HEK293 (cell line): ENCODE results near the gene TBC1D20.

Experiments
- BCL11B ChIP-seq: fragments of 450-650 bp; formaldehyde crosslinking; IDR thresholded peaks from 2 replicates; pipeline ENCODE4 v1.5.1; 2016; ENCODE audit warnings: low read depth, missing biosample characterization, missing genetic modification characterization
- HOXD13 ChIP-seq: sonication (generic); formaldehyde crosslinking; IDR thresholded peaks from 2 replicates; pipeline ENCODE4 v1.8.0; 2022; ENCODE audit warnings: missing genetic modification reagents, borderline replicate concordance
- WT1 ChIP-seq: fragments of 450-650 bp; formaldehyde crosslinking; IDR thresholded peaks from 2 replicates; pipeline ENCODE4 v1.5.1; 2016; ENCODE audit warnings: missing biosample characterization, missing genetic modification characterization
- ZBTB7A ChIP-seq: fragments of 450-650 bp; formaldehyde crosslinking; IDR thresholded peaks from 2 replicates; pipeline ENCODE4 v1.5.1; 2016; ENCODE audit warnings: low read depth, missing biosample characterization, missing genetic modification characterization
- ZNF138 ChIP-seq: fragments of 450-650 bp; formaldehyde crosslinking; IDR thresholded peaks from 2 replicates; pipeline ENCODE4 v1.5.1; 2016; ENCODE audit warnings: missing biosample characterization, missing genetic modification characterization, borderline replicate concordance
- ZNF843 ChIP-seq: fragments of 450-650 bp; formaldehyde crosslinking; IDR thresholded peaks from 2 replicates; pipeline ENCODE4 v1.5.1; 2016; ENCODE audit warnings: missing biosample characterization, missing genetic modification characterization
- TF ChIP-seq, protein P1 (sequence below): fragments of 450-650 bp; formaldehyde crosslinking; IDR thresholded peaks from 2 replicates; pipeline ENCODE4 v1.5.1; 2016; ENCODE audit warnings: missing biosample characterization, missing genetic modification characterization
- TF ChIP-seq, protein P2 (sequence below): fragments of 450-650 bp; formaldehyde crosslinking; IDR thresholded peaks from 2 replicates; pipeline ENCODE4 v1.5.1; 2016; ENCODE audit warnings: missing biosample characterization, missing genetic modification characterization, low read depth
- TF ChIP-seq, protein P3 (sequence below): IDR thresholded peaks from 2 replicates; pipeline ENCODE4 v1.6.1; 2011; ENCODE audit warnings: mild to moderate bottlenecking, low read depth, low read length, borderline replicate concordance
- TF ChIP-seq, protein P4 (sequence below): fragments of 450-650 bp; formaldehyde crosslinking; IDR thresholded peaks from 2 replicates; pipeline ENCODE4 v1.5.1; 2017; ENCODE audit warnings: missing biosample characterization, missing genetic modification characterization

DNA sequence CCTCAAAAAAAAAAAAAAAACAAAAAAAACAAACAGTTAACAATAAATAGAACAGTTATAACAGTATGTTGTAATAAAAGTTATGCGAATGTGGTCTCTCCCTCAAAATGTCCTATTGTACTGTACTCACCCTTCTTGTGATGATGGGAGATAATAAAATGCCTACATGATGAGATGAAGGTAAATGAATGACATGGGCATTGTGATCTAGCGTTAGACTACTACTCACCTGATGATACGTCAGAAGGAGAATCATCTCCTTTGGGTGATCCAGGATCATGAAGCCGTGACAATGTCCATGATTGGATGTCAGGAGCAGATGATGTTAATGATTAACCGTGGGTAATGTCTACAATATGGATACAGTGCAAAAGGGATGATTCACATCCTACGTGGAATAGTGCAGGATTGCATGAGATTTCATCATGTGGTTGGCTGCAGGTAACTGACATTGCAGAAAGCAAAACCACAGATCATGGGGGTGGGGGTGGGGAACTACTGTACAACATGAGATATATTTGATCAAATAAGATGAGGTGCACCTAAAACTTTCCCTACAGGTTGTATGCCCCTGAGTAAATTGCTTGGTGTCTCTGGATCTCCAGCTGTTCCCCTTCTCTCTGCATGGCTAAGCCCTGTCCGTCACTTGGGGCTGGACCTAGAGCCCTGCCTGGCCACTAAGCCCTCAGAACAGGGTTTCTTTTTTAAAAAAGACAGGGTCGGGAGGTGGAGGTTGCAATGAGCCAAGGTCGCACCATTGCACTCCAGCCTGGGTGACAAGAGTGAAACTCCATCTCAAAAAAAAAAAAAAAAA, 60.4 kb downstream of the TBC1D20 start:
- TF ChIP-seq, protein P1, sequence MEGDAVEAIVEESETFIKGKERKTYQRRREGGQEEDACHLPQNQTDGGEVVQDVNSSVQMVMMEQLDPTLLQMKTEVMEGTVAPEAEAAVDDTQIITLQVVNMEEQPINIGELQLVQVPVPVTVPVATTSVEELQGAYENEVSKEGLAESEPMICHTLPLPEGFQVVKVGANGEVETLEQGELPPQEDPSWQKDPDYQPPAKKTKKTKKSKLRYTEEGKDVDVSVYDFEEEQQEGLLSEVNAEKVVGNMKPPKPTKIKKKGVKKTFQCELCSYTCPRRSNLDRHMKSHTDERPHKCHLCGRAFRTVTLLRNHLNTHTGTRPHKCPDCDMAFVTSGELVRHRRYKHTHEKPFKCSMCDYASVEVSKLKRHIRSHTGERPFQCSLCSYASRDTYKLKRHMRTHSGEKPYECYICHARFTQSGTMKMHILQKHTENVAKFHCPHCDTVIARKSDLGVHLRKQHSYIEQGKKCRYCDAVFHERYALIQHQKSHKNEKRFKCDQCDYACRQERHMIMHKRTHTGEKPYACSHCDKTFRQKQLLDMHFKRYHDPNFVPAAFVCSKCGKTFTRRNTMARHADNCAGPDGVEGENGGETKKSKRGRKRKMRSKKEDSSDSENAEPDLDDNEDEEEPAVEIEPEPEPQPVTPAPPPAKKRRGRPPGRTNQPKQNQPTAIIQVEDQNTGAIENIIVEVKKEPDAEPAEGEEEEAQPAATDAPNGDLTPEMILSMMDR (tag by site-specific recombination): no peak
- TF ChIP-seq ZNF138 (tag by site-specific recombination) (no peak), ZBTB7A (tag by site-specific recombination) (no peak), BCL11B (tag by site-specific recombination) (no peak), HOXD13 (CRISPR knock-in tag) (peak; percentile 99), WT1 (tag by site-specific recombination) (no peak), ZNF843 (no peak)
- TF ChIP-seq, protein P2, sequence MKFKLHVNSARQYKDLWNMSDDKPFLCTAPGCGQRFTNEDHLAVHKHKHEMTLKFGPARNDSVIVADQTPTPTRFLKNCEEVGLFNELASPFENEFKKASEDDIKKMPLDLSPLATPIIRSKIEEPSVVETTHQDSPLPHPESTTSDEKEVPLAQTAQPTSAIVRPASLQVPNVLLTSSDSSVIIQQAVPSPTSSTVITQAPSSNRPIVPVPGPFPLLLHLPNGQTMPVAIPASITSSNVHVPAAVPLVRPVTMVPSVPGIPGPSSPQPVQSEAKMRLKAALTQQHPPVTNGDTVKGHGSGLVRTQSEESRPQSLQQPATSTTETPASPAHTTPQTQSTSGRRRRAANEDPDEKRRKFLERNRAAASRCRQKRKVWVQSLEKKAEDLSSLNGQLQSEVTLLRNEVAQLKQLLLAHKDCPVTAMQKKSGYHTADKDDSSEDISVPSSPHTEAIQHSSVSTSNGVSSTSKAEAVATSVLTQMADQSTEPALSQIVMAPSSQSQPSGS (tag by site-specific recombination): no peak
- TF ChIP-seq, protein P3, sequence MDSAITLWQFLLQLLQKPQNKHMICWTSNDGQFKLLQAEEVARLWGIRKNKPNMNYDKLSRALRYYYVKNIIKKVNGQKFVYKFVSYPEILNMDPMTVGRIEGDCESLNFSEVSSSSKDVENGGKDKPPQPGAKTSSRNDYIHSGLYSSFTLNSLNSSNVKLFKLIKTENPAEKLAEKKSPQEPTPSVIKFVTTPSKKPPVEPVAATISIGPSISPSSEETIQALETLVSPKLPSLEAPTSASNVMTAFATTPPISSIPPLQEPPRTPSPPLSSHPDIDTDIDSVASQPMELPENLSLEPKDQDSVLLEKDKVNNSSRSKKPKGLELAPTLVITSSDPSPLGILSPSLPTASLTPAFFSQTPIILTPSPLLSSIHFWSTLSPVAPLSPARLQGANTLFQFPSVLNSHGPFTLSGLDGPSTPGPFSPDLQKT: no peak
- TF ChIP-seq, protein P4, sequence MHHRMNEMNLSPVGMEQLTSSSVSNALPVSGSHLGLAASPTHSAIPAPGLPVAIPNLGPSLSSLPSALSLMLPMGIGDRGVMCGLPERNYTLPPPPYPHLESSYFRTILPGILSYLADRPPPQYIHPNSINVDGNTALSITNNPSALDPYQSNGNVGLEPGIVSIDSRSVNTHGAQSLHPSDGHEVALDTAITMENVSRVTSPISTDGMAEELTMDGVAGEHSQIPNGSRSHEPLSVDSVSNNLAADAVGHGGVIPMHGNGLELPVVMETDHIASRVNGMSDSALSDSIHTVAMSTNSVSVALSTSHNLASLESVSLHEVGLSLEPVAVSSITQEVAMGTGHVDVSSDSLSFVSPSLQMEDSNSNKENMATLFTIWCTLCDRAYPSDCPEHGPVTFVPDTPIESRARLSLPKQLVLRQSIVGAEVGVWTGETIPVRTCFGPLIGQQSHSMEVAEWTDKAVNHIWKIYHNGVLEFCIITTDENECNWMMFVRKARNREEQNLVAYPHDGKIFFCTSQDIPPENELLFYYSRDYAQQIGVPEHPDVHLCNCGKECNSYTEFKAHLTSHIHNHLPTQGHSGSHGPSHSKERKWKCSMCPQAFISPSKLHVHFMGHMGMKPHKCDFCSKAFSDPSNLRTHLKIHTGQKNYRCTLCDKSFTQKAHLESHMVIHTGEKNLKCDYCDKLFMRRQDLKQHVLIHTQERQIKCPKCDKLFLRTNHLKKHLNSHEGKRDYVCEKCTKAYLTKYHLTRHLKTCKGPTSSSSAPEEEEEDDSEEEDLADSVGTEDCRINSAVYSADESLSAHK (tag by site-specific recombination): no peak
